ENCODE measurements around the gene NDUFA13.

DNA sequence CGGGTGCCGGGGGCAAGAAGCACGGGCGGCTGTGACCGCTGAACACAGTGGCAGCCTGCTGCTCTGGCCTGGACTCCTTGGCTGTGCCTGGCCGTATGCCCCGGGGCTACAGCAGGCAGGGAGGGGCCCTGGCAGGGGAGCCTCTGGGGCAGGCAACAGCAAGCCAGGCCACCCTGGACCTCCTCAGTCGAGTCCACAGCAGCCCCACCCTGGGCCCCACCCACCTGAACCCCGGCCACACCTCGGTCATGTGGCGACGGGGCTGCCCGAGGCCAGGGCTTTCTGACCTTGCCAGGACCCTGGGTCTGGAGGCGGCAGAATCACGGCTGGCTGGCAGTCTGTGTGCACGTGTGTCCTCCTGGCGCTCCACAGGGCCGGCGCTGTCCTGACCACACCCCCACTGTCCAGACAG is 30.7 kb downstream of the NDUFA13 start:
- TF ChIP-seq, protein P1, sequence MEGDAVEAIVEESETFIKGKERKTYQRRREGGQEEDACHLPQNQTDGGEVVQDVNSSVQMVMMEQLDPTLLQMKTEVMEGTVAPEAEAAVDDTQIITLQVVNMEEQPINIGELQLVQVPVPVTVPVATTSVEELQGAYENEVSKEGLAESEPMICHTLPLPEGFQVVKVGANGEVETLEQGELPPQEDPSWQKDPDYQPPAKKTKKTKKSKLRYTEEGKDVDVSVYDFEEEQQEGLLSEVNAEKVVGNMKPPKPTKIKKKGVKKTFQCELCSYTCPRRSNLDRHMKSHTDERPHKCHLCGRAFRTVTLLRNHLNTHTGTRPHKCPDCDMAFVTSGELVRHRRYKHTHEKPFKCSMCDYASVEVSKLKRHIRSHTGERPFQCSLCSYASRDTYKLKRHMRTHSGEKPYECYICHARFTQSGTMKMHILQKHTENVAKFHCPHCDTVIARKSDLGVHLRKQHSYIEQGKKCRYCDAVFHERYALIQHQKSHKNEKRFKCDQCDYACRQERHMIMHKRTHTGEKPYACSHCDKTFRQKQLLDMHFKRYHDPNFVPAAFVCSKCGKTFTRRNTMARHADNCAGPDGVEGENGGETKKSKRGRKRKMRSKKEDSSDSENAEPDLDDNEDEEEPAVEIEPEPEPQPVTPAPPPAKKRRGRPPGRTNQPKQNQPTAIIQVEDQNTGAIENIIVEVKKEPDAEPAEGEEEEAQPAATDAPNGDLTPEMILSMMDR (conservative IDR thresholded peaks at IDR 0.05 in 1 of 2, IDR thresholded peaks at IDR 0.05 in 1 of 2; ENCODE audit: extremely low read depth in 1 of 2, insufficient read depth in 1 of 2, low read depth in 1 of 2, low read length in 2 of 2): no peak
- TF ChIP-seq EZH2 (IDR thresholded peaks at IDR 0.05; ENCODE audit: borderline replicate concordance, low read length): no peak
